Neural cell (in vitro differentiated cells): ENCODE data around the gene SMG6. TPM values are rescaled to one million over a fixed set of nuclear protein-coding genes. Genes with fewer than 3 reads are reported as not detected.

ENCODE experiments used
- H2AFZ ChIP-seq: fragments of 200-600, 300-800 bp; sonication (generic), shearing (Covaris generic); 2 replicates; pipeline ENCODE4 v1.6.0; 2014; ENCODE audit warnings: low read depth, mild to moderate bottlenecking, antibody characterized with exemption, low read length, moderate library complexity
- H3F3A ChIP-seq: fragments of 200-600 bp; shearing (Covaris generic); 2 replicates; pipeline ENCODE4 v1.6.1; 2016; ENCODE audit warnings: mild to moderate bottlenecking, moderate library complexity, mixed read lengths, antibody characterized with exemption, low read length; ENCODE audit not compliant: insufficient read depth, poor library complexity, severe bottlenecking
- H3K27ac ChIP-seq: fragments of 200-600, 300-800 bp; sonication (generic), shearing (Covaris generic); 2 replicates; pipeline ENCODE4 v1.5.1; 2014; ENCODE audit warnings: mild to moderate bottlenecking, low read length, moderate library complexity
- H3K27me3 ChIP-seq: fragments of 300-800, 200-600 bp; sonication (generic), shearing (Covaris generic); 2 replicates; pipeline ENCODE4 v1.6.0; 2014; ENCODE audit warnings: mild to moderate bottlenecking, low read depth, low read length, moderate library complexity; ENCODE audit not compliant: insufficient read depth
- H3K36me3 ChIP-seq: fragments of 300-800, 200-600 bp; sonication (generic), shearing (Covaris generic); 2 replicates; pipeline ENCODE4 v1.5.1; 2014; ENCODE audit warnings: mild to moderate bottlenecking, antibody characterized with exemption, low read length, moderate library complexity; ENCODE audit not compliant: insufficient read depth
- H3K4me2 ChIP-seq: fragments of 300-800, 200-600 bp; sonication (generic), shearing (Covaris generic); 2 replicates; pipeline ENCODE4 v1.6.0; 2014; ENCODE audit warnings: mild to moderate bottlenecking, low read length
- H3K4me3 ChIP-seq: fragments of 300-800, 200-600 bp; sonication (generic), shearing (Covaris generic); 2 replicates; pipeline ENCODE4 v1.5.1; 2014; ENCODE audit warnings: mild to moderate bottlenecking, low read length, moderate library complexity
- H3K79me2 ChIP-seq: fragments of 200-600 bp; shearing (Covaris generic); replicated peaks from 2 replicates; pipeline ENCODE4 v1.6.0; 2014; ENCODE audit warnings: mild to moderate bottlenecking, low read length, moderate library complexity; ENCODE audit not compliant: insufficient read depth
- H3K9ac ChIP-seq: fragments of 300-800, 200-600 bp; sonication (generic), shearing (Covaris generic); 2 replicates; pipeline ENCODE4 v1.6.1; 2016; ENCODE audit warnings: mild to moderate bottlenecking, low read length, mixed read lengths
- H3K9me2 ChIP-seq: fragments of 200-600 bp; shearing (Covaris generic); 2 replicates; pipeline ENCODE4 v1.6.1; 2016; ENCODE audit warnings: mild to moderate bottlenecking, low read length, mixed read lengths; ENCODE audit not compliant: insufficient read depth
- H3K9me3 ChIP-seq: fragments of 200-600, 300-800 bp; sonication (generic), shearing (Covaris generic); 2 replicates; pipeline ENCODE4 v1.6.1; 2016; ENCODE audit warnings: mild to moderate bottlenecking, mixed run types, low read length, moderate library complexity, mixed read lengths
- H4K20me1 ChIP-seq: fragments of 200-600 bp; shearing (Covaris generic); 2 replicates; pipeline ENCODE4 v1.6.1; 2016; ENCODE audit warnings: mild to moderate bottlenecking, mixed run types; ENCODE audit not compliant: insufficient read depth
- EP300 ChIP-seq: fragments of 450-650 bp; conservative IDR thresholded peaks from 2 replicates; pipeline ENCODE4 v1.6.1; 2014; ENCODE audit warnings: antibody characterized with exemption, mild to moderate bottlenecking, moderate library complexity; ENCODE audit not compliant: poor library complexity, severe bottlenecking
- EZH2 ChIP-seq: fragments of 200-600, 300-800 bp; shearing (Covaris generic), sonication (generic); IDR thresholded peaks from 2 replicates; pipeline ENCODE4 v1.6.1; 2014; ENCODE audit warnings: antibody characterized with exemption, low read length, borderline replicate concordance, mild to moderate bottlenecking; ENCODE audit not compliant: insufficient read depth, poor library complexity, severe bottlenecking
- MXI1 ChIP-seq: fragments of 450-650 bp; conservative IDR thresholded peaks from 2 replicates; pipeline ENCODE4 v1.6.1; 2014; ENCODE audit warnings: antibody characterized with exemption, mild to moderate bottlenecking; ENCODE audit not compliant: poor library complexity, severe bottlenecking
- POLR2AphosphoS5 ChIP-seq: IDR thresholded peaks from 2 replicates; pipeline ENCODE4 v1.6.1; 2012
- RAD21 ChIP-seq: fragments of 450-650 bp; conservative IDR thresholded peaks from 2 replicates; pipeline ENCODE4 v1.6.1; 2014; ENCODE audit warnings: antibody characterized with exemption, mild to moderate bottlenecking, moderate library complexity
- SMC3 ChIP-seq: fragments of 450-650 bp; conservative IDR thresholded peaks from 2 replicates; pipeline ENCODE4 v1.6.1; 2014; ENCODE audit warnings: antibody characterized with exemption, mild to moderate bottlenecking, moderate library complexity; ENCODE audit not compliant: poor library complexity
- TAF1 ChIP-seq: IDR thresholded peaks from 2 replicates; pipeline ENCODE4 v1.6.1; 2012; ENCODE audit warnings: low read depth
- polyA plus RNA-seq: library from polyadenylated mRNA; depleted of rRNA; stranded (reverse); fragments of >200 nt; gene quantifications from 2 replicates; pipeline ENCODE4 v1.2.3, GENCODE V29; 2014
- TF ChIP-seq, protein P1 (sequence below): fragments of 450-650 bp; IDR thresholded peaks from 2 replicates; pipeline ENCODE4 v1.5.1; 2014; ENCODE audit warnings: antibody characterized with exemption, mild to moderate bottlenecking, moderate library complexity; ENCODE audit not compliant: poor library complexity, severe bottlenecking
- TF ChIP-seq, protein P2 (sequence below): IDR thresholded peaks from 2 replicates; pipeline ENCODE4 v1.6.1; 2012; ENCODE audit warnings: borderline replicate concordance

Gene SMG6
- polyA plus RNA-seq, 1 donor from 2014 or later = 13.9 TPM

DNA sequence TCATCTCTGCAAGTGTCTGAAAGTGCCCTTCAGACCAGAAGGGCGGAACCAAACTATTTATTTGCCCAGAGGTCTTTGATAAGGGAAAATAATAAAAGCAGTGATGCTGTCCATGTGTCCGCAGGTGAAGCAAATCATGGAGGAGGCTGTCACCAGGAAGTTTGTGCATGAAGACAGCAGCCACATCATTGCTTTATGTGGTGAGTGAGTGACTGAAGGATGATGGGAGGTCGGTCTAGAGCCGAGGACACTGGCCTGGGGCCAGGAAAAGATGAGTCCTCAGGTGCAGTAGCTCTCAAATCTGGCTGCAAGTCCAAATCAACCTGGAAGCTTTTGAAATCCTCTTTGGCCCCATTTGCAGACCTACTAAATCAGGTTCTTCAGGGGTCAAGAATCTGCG, 39.8 kb upstream of the SMG6 start:
- no peaks in the 10 kb centered on the region for H3K9me2 ChIP-seq
- no peak overlapping the region for H2AFZ ChIP-seq
- H3K27me3 ChIP-seq = no peaks in the 10 kb centered on the region
- no peak overlapping the region for H3K27ac ChIP-seq
- no peaks in the 10 kb centered on the region for H3F3A ChIP-seq
- H3K4me3 ChIP-seq = no peak overlapping the region
- H3K9me3 ChIP-seq = no peaks in the 10 kb centered on the region
- no peaks in the 10 kb centered on the region for H4K20me1 ChIP-seq
- H3K4me2 ChIP-seq = no peak overlapping the region
- H3K9ac ChIP-seq = no peak overlapping the region
- H3K79me2 ChIP-seq = peaks cover 9% of the 10 kb centered on the region
- no peaks in the 10 kb centered on the region for H3K36me3 ChIP-seq
- TF ChIP-seq EZH2 (no peak), TAF1 (no peak), EP300 (no peak)
- TF ChIP-seq, protein P1, sequence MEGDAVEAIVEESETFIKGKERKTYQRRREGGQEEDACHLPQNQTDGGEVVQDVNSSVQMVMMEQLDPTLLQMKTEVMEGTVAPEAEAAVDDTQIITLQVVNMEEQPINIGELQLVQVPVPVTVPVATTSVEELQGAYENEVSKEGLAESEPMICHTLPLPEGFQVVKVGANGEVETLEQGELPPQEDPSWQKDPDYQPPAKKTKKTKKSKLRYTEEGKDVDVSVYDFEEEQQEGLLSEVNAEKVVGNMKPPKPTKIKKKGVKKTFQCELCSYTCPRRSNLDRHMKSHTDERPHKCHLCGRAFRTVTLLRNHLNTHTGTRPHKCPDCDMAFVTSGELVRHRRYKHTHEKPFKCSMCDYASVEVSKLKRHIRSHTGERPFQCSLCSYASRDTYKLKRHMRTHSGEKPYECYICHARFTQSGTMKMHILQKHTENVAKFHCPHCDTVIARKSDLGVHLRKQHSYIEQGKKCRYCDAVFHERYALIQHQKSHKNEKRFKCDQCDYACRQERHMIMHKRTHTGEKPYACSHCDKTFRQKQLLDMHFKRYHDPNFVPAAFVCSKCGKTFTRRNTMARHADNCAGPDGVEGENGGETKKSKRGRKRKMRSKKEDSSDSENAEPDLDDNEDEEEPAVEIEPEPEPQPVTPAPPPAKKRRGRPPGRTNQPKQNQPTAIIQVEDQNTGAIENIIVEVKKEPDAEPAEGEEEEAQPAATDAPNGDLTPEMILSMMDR = no peak

DNA sequence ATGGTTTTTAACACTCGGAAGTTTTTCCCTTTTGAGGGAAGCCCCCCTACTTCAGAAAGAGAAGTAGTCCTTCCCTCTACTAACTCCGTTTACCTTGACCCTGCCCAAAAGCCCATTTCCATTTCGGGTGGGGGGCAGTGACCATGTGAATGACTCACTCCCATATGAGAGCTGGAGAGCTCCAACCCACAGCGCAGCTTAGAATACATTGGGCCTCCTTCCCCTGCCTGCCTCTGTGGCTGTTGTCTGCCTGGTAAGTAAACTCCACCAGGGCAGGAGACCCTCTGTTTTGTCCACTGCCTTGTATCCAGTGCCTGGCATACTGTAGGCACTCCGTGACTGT, 34.7 kb upstream of the SMG6 start:
- Histone ChIP-seq H3K79me2 (peaks cover 29% of the 10 kb centered on the region), H3F3A (no peaks in the 10 kb centered on the region), H4K20me1 (no peaks in the 10 kb centered on the region), H3K27me3 (no peaks in the 10 kb centered on the region), H3K27ac (peak overlapping the region; percentile 68), H2AFZ (no peak overlapping the region), H3K9ac (peak overlapping the region; percentile 84), H3K9me3 (no peaks in the 10 kb centered on the region), H3K4me2 (peak overlapping the region; percentile 91), H3K9me2 (no peaks in the 10 kb centered on the region), H3K36me3 (no peaks in the 10 kb centered on the region), H3K4me3 (peak overlapping the region; percentile 98)
- TF ChIP-seq MXI1 = no peak

DNA sequence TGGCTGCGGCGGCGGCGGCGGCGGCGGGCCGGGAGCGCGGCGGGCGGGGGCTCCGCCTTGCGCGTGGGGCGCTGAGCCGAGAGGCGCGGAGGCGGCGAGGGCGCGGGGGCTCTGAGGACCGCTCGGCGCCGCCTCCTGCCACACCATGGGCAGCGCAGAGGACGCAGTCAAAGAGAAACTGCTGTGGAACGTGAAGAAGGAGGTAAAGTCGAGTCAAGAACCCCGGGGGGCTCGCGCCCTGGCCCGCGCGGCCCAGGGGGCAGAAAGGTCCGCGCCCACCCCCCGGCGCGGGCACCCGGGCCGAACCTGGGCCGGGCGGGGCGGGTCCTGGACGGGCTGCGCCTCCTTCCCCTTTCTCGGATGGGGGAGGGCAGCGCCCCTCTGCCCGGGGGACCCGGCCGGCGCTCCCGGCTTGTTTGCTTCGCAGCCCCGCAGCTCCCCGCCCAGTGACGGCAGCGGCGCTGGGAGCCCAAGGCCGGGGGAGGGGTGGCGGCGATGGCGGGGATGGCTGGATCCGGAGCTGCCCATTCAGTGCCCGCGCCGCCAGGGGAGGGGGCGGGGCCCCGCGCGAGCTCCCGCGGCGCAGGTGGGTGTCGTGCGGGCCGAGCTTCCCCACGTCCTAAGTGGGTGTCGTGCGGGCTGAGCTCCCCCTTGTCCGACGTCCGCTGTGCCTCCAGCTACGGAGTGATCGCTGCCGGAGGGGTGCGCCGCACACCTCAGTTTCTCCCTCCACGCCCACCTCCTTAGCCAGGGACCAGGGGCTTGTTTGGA, 34.1 kb upstream of the SMG6 start:
- H2AFZ ChIP-seq = no peak overlapping the region
- TF ChIP-seq SMC3 (no peak), MXI1 (no peak), RAD21 (no peak), TAF1 (no peak), POLR2AphosphoS5 (peak; percentile 38)
- TF ChIP-seq, protein P2, sequence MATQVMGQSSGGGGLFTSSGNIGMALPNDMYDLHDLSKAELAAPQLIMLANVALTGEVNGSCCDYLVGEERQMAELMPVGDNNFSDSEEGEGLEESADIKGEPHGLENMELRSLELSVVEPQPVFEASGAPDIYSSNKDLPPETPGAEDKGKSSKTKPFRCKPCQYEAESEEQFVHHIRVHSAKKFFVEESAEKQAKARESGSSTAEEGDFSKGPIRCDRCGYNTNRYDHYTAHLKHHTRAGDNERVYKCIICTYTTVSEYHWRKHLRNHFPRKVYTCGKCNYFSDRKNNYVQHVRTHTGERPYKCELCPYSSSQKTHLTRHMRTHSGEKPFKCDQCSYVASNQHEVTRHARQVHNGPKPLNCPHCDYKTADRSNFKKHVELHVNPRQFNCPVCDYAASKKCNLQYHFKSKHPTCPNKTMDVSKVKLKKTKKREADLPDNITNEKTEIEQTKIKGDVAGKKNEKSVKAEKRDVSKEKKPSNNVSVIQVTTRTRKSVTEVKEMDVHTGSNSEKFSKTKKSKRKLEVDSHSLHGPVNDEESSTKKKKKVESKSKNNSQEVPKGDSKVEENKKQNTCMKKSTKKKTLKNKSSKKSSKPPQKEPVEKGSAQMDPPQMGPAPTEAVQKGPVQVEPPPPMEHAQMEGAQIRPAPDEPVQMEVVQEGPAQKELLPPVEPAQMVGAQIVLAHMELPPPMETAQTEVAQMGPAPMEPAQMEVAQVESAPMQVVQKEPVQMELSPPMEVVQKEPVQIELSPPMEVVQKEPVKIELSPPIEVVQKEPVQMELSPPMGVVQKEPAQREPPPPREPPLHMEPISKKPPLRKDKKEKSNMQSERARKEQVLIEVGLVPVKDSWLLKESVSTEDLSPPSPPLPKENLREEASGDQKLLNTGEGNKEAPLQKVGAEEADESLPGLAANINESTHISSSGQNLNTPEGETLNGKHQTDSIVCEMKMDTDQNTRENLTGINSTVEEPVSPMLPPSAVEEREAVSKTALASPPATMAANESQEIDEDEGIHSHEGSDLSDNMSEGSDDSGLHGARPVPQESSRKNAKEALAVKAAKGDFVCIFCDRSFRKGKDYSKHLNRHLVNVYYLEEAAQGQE = no peak
- H3K27ac ChIP-seq = peak overlapping the region; percentile 68
- no peaks in the 10 kb centered on the region for H4K20me1 ChIP-seq
- no peaks in the 10 kb centered on the region for H3K36me3 ChIP-seq
- no peaks in the 10 kb centered on the region for H3K9me3 ChIP-seq
- peaks cover 29% of the 10 kb centered on the region for H3K79me2 ChIP-seq
- no peaks in the 10 kb centered on the region for H3K27me3 ChIP-seq
- no peaks in the 10 kb centered on the region for H3F3A ChIP-seq
- H3K9me2 ChIP-seq = no peaks in the 10 kb centered on the region
- peak overlapping the region; percentile 91 for H3K4me2 ChIP-seq
- peak overlapping the region; percentile 84 for H3K9ac ChIP-seq
- H3K4me3 ChIP-seq = peak overlapping the region; percentile 98
